Pancreas (tissue), 10 donors: ENCODE measurements around the gene NAA10. TPM values are rescaled to one million over a fixed set of nuclear protein-coding genes. Genes with fewer than 3 reads are reported as not detected.

Source experiments
- ATAC-seq, 4 donors: fragments of 200-7000 bp; cut with Tn5 transposase; one replicate each; pipeline versions ENCODE4 v1.8.0 to v1.9.1; 2020; ENCODE audit warnings: mild to moderate bottlenecking in 4 of 4, moderate library complexity in 4 of 4
- DNase-seq, 6 donors: peaks; one replicate each; pipeline ENCODE4 v3.0.0-alpha.2; 2020
- FAIRE-seq: peaks from 2 replicates; lab custom pipeline; 2012; peaks lifted over from hg19 to GRCh38; lab: Jason Lieb, UNC
- H3K27ac ChIP-seq, 4 donors: fragments of 200-600 bp; sonication (generic); 1 replicate in 3 of 4; 2 replicates in 1 of 4; pipeline versions ENCODE4 v1.5.0 to v1.8.0; 2020
- H3K27me3 ChIP-seq, 4 donors: fragments of 200-600 bp; one replicate each; pipeline ENCODE4 v1.8.0; 2021
- H3K36me3 ChIP-seq, 3 donors: fragments of 200-600 bp; sonication (generic) in 1 of 3; one replicate each; pipeline versions ENCODE4 v1.5.0 to v1.8.0; 2020 to 2021
- H3K4me1 ChIP-seq, 3 donors: fragments of 200-600 bp; one replicate each; pipeline ENCODE4 v1.8.0; 2021
- H3K4me3 ChIP-seq, 4 donors: fragments of 200-600 bp; sonication (generic) in 2 of 4; one replicate each; pipeline versions ENCODE4 v1.5.0 to v1.8.0; 2020 to 2021
- H3K9me3 ChIP-seq, 4 donors: fragments of 200-600 bp; one replicate each; pipeline ENCODE4 v1.8.0; 2021
- WGBS, 2 donors: extraction: QIAGEN DNeasy Blood & Tissue Kit; methylation state at CpG; one replicate each; pipeline ENCODE4 v1.1.7; 2013; 5-methylcytosine and 5-hydroxymethylcytosine counted together
- intact Hi-C, 3 donors: fragments of 100-400 bp; cut with DNase I; formaldehyde crosslinking; loops; one replicate each; pipeline versions ENCODE4 v1.11.1 to v1.14.2; 2022
- polyA plus RNA-seq, 2 donors: library from polyadenylated mRNA; stranded (reverse); fragments of 200-250 nt; gene quantifications; one replicate each; pipeline ENCODE4 v1.2.3, GENCODE V29; 2013
- total RNA-seq, 6 donors: library from RNA; stranded (reverse); fragmentation: NEBNext Ultra II Directional in 4 of 6; extraction: Animal tissue kit (Norgen Biotek cat#: 25700) in 4 of 6; gene quantifications; one replicate each; pipeline versions ENCODE4 v1.2.1 to v1.2.4, GENCODE V29; 2021 to 2023
- TF ChIP-seq, protein P1 (sequence below), 4 donors: fragments of 200-600 bp; sonication (generic) in 3 of 4; IDR thresholded peaks; one replicate each; pipeline versions ENCODE4 v1.5.0 to v1.8.0; 2021; ENCODE audit warnings: antibody characterized with exemption in 4 of 4
- donor health status: healthy with polysubstance abuse.
- donor health status: DM: no; HTN: no; CAD: no; lungs with moderate emphysema.
- donor health status: DM: no; HTN: no; CAD: no.
- donor health status: control.
- donor health status: control.
- donor health status: Bipolar disorder and iron deficiency.
- donor health status: DM: yes; HTN: yes; CAD: no.
- donor health status: DM: no; HTN: no; CAD: no.
- donor health status: DM: no; HTN: no; CAD: no.
- donor health status: DM: yes; HTN: yes; CAD: no.

Gene NAA10
- total and polyA plus RNA-seq, 8 donors: 24.5 to 115 (median 44.7) TPM

DNA sequence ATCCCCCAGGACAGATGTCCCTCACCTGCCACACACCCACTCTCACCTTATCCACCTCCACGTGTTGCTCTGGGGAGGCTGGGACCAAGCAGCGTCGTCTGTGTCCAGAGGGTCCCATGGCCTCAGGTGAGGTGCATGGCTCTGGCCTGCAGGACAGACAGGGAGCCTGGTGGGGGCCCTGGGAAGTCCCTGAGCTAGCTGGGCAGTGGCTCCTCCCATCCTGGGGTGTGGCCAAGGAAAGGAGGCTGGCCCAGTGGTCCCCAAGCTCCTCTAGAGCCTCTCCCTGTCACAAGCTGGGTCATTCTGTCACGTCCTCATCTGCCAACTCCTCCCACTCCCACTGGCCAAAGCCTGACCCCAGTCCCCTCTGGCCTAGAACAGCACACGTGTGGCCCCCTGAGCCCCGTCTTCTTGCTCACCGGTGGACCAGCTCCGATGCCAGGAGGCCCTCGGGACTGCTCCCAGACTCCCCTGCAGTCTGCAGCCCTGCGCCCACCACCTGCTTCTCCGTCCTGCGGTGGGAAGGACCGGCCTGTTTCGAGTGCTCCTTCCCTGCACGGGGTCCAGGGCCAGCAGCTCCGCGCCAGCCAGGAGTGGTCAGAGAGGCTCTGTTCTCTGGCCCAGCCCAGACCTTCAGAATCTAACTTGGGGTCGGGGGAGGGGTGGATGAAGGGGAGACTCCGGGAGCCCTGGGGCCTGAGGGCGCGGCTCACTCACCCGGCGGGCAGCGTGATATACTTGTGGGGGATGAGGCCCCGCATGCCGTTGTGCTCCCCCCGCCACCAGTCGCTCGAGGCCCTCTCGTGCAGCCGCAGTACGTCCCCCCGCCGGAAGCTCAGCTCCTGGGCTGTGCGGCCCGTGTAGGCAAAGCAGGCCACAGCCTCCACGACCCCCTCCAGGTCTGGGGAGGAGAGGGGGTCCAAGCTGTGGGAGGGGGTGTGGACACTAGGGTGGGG is 25.5 kb downstream of the NAA10 start:
- Histone ChIP-seq H3K4me1 (no peaks in the 10 kb centered on the region), H3K9me3 (no peaks in the 10 kb centered on the region), H3K27me3 (peaks cover 0 to 11% (median 0%) of the 10 kb centered on the region in 4 donors), H3K4me3 (no peak overlapping the region), H3K36me3 (no peaks in the 10 kb centered on the region), H3K27ac (no peak overlapping the region)
- WGBS, 2 donors: 74 to 78% methylated on average over 35 to 37 of the region's 37 CpGs
- DNase-seq (peak in 2 of 6 donors; percentile 57 to 73), FAIRE-seq (no peak), ATAC-seq (no peak)
- TF ChIP-seq, protein P1, sequence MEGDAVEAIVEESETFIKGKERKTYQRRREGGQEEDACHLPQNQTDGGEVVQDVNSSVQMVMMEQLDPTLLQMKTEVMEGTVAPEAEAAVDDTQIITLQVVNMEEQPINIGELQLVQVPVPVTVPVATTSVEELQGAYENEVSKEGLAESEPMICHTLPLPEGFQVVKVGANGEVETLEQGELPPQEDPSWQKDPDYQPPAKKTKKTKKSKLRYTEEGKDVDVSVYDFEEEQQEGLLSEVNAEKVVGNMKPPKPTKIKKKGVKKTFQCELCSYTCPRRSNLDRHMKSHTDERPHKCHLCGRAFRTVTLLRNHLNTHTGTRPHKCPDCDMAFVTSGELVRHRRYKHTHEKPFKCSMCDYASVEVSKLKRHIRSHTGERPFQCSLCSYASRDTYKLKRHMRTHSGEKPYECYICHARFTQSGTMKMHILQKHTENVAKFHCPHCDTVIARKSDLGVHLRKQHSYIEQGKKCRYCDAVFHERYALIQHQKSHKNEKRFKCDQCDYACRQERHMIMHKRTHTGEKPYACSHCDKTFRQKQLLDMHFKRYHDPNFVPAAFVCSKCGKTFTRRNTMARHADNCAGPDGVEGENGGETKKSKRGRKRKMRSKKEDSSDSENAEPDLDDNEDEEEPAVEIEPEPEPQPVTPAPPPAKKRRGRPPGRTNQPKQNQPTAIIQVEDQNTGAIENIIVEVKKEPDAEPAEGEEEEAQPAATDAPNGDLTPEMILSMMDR (IDR thresholded peaks at IDR 0.05): no peak
- intact Hi-C loops: no loop called here

DNA sequence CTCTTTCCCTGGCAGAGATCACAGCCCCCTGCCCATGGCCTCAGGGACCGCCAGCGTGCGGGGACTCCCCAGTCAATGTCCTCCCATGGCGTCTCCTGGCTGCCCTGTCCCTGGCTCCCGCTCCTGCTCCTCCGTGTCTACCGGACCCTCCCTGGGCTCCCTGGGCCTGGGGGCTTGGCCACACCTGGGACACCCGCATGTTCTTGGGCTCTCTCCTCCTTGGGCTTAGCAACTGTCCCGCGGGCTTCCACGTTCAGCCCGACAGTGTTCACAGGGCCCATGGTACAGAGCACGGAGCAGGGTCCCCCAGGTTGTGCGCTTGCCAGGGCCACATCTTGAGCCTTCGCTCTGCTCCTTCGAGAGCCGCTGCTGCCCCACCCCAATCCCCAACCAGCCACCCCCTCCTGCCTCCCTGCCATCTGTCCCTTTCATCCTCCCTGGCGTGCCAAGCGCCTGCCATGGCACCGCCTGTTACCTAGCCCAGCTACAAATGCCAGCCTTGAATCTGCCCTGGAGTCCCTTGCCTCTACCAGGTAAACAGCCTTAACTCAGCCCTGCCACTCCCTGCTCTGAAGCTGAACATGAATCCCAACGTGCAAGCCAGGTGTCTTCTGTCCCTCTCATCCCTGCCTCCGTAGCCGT is 26.5 kb downstream of the NAA10 start:
- WGBS, 2 donors: 77 to 80% methylated on average over 20 to 23 of the region's 23 CpGs
- Histone ChIP-seq H3K9me3 (no peaks in the 10 kb centered on the region), H3K27me3 (peaks cover 0 to 11% (median 0%) of the 10 kb centered on the region in 4 donors), H3K4me1 (no peaks in the 10 kb centered on the region), H3K27ac (no peak overlapping the region), H3K36me3 (no peaks in the 10 kb centered on the region), H3K4me3 (no peak overlapping the region)
- DNase-seq (peak in 1 of 6 donors; percentile 70), ATAC-seq (no peak), FAIRE-seq (no peak)
- intact Hi-C loops: no loop called here
- TF ChIP-seq, protein P1 (IDR thresholded peaks at IDR 0.05): no peak

DNA sequence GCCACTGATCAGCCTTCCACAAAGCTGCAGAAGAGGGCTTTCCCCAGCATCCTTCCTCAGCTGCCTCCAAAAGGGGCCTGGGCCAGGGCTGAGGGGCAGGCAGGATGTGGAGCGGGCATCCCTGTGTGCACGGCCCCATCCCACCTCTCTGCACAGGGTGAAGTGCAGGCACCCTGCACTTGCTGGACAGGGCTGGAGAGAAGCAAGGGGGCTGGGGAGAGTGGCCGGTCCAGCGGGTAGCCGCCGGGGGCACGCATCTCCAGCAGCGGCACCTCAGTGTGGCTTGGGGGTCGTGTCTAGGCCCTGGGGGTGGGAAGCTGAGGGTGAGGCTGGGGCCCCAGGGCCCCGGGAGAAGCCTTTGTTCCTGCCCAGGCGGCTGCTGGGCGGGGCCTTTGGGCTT is 27.4 kb downstream of the NAA10 start:
- ATAC-seq (no peak), DNase-seq (peak in 2 of 6 donors; percentile 55 to 58), FAIRE-seq (no peak)
- Histone ChIP-seq H3K27me3 (peaks cover 0 to 11% (median 0%) of the 10 kb centered on the region in 4 donors), H3K27ac (no peak overlapping the region), H3K36me3 (no peaks in the 10 kb centered on the region), H3K9me3 (no peaks in the 10 kb centered on the region), H3K4me1 (no peaks in the 10 kb centered on the region), H3K4me3 (no peak overlapping the region)
- TF ChIP-seq, protein P1 (IDR thresholded peaks at IDR 0.05): no peak
- 70 to 74% methylated on average over 12 of the region's 12 CpGs for WGBS, 2 donors
- intact Hi-C loops: no loop called here

DNA sequence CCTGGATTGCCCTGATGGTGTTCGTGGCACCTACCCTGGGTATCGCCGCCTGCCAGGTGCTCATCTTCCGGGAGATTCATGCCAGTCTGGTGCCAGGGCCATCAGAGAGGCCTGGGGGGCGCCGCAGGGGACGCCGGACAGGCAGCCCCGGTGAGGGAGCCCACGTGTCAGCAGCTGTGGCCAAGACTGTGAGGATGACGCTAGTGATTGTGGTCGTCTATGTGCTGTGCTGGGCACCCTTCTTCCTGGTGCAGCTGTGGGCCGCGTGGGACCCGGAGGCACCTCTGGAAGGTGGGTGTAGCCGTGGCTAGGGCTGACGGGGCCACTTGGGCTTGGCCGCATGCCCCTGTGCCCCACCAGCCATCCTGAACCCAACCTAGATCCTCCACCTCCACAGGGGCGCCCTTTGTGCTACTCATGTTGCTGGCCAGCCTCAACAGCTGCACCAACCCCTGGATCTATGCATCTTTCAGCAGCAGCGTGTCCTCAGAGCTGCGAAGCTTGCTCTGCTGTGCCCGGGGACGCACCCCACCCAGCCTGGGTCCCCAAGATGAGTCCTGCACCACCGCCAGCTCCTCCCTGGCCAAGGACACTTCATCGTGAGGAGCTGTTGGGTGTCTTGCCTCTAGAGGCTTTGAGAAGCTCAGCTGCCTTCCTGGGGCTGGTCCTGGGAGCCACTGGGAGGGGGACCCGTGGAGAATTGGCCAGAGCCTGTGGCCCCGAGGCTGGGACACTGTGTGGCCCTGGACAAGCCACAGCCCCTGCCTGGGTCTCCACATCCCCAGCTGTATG is 28.5 kb downstream of the NAA10 start:
- Histone ChIP-seq H3K4me3 (no peak overlapping the region), H3K4me1 (no peaks in the 10 kb centered on the region), H3K36me3 (no peaks in the 10 kb centered on the region), H3K27me3 (peaks cover 0 to 6% (median 0%) of the 10 kb centered on the region in 4 donors), H3K27ac (no peak overlapping the region), H3K9me3 (no peaks in the 10 kb centered on the region)
- TF ChIP-seq, protein P1 (IDR thresholded peaks at IDR 0.05): no peak
- ATAC-seq (no peak), DNase-seq (peak in 1 of 6 donors; percentile 62), FAIRE-seq (no peak)
- WGBS, 2 donors: 55 to 72% methylated on average over 27 of the region's 27 CpGs
- intact Hi-C loops: no loop called here
